Esophagus squamous epithelium (tissue), 4 donors: ENCODE results near the gene SYNPO2.

ENCODE experiments used
- POLR2A ChIP-seq, 4 donors: fragments of 450-650 bp; IDR thresholded peaks; one replicate each; pipeline ENCODE4 v1.6.1; 2017; ENCODE audit warnings: antibody characterized with exemption in 4 of 4, mild to moderate bottlenecking in 4 of 4, moderate library complexity in 3 of 4
- TF ChIP-seq, protein P1 (sequence below), 6 experiments: fragments of 450-650 bp in 4 of 6; fragments of 200-600 bp in 2 of 6; sonication (generic) in 2 of 6; IDR thresholded peaks; one replicate each; pipeline ENCODE4 v1.5.1; 2016 to 2019; ENCODE audit warnings: antibody characterized with exemption in 6 of 6, mild to moderate bottlenecking in 4 of 6, moderate library complexity in 4 of 6

GRCh38 chr4:118968005-118968404 lies 79.4 kb downstream of the SYNPO2 start:
- TF ChIP-seq, protein P1, sequence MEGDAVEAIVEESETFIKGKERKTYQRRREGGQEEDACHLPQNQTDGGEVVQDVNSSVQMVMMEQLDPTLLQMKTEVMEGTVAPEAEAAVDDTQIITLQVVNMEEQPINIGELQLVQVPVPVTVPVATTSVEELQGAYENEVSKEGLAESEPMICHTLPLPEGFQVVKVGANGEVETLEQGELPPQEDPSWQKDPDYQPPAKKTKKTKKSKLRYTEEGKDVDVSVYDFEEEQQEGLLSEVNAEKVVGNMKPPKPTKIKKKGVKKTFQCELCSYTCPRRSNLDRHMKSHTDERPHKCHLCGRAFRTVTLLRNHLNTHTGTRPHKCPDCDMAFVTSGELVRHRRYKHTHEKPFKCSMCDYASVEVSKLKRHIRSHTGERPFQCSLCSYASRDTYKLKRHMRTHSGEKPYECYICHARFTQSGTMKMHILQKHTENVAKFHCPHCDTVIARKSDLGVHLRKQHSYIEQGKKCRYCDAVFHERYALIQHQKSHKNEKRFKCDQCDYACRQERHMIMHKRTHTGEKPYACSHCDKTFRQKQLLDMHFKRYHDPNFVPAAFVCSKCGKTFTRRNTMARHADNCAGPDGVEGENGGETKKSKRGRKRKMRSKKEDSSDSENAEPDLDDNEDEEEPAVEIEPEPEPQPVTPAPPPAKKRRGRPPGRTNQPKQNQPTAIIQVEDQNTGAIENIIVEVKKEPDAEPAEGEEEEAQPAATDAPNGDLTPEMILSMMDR (IDR thresholded peaks at IDR 0.05) = no peak
- no peak for TF ChIP-seq POLR2A (IDR thresholded peaks at IDR 0.05)
